ENCODE measurements around the gene GLOD4.

GRCh38 chr17:800446-801242 lies 18.6 kb upstream of the GLOD4 start:
- TF ChIP-seq POLR2A (IDR thresholded peaks at IDR 0.05) (no peak), CTCF (IDR thresholded peaks at IDR 0.05) (no peak)

Data from body of pancreas (tissue), 4 donors.